Prostate gland (tissue), 2 donors: ENCODE measurements around the gene ZNF799. TPM values are rescaled to one million over a fixed set of nuclear protein-coding genes. Genes with fewer than 3 reads are reported as not detected.
A peak's percentile ranks its signal among the peaks of the same experiment; 100 is the strongest.
"Not testable (repeated sequence)": the region's sequence is repeated elsewhere in the genome, so short reads cannot be mapped to it uniquely, and the experiment has no call there.

Source experiments
- DNase-seq: peaks from one replicate; pipeline ENCODE4 v3.0.0-alpha.2; 2019; ENCODE audit warnings: low spot score
- H3K27ac ChIP-seq, 2 donors: fragments of 200-600 bp; sonication (generic); 2 replicates each; pipeline ENCODE4 v1.5.1; 2017 to 2019
- H3K27me3 ChIP-seq: fragments of 200-600 bp; sonication (generic); replicated peaks from 2 replicates; pipeline ENCODE4 v1.5.1; 2019; ENCODE audit not compliant: insufficient read depth
- H3K36me3 ChIP-seq, 2 donors: fragments of 200-600 bp; sonication (generic); 1 replicate in 1 of 2; 2 replicates in 1 of 2; pipeline versions ENCODE4 v1.5.1 to v1.8.1; 2017 to 2019
- H3K4me1 ChIP-seq: fragments of 200-600 bp; sonication (generic); replicated peaks from 2 replicates; pipeline ENCODE4 v1.5.1; 2019
- H3K4me3 ChIP-seq, 2 donors: fragments of 200-600 bp; sonication (generic); 2 replicates each; pipeline ENCODE4 v1.5.1; 2017 to 2019
- H3K9me3 ChIP-seq: fragments of 200-600 bp; sonication (generic); 2 replicates; pipeline ENCODE4 v1.5.1; 2017
- CTCF ChIP-seq, 4 experiments: fragments of 200-600 bp in 2 of 4; fragments of 450-650 bp in 2 of 4; sonication (generic) in 2 of 4; IDR thresholded peaks; 1 replicate in 3 of 4; 2 replicates in 1 of 4; pipeline ENCODE4 v1.5.1; 2016 to 2019; ENCODE audit warnings: antibody characterized with exemption in 4 of 4, mild to moderate bottlenecking in 2 of 4, moderate library complexity in 2 of 4
- POLR2A ChIP-seq: fragments of 450-650 bp; IDR thresholded peaks from one replicate; pipeline ENCODE4 v1.6.1; 2016; ENCODE audit warnings: antibody characterized with exemption, mild to moderate bottlenecking
- POLR2AphosphoS5 ChIP-seq: sonication (generic); formaldehyde crosslinking; IDR thresholded peaks from one replicate; pipeline ENCODE4 v1.6.1; 2017; ENCODE audit warnings: antibody characterized with exemption
- WGBS: methylation state at CpG from one replicate; pipeline ENCODE4 v1.1.5; 2018; 5-methylcytosine and 5-hydroxymethylcytosine counted together
- intact Hi-C: fragments of 100-400 bp; cut with DNase I; formaldehyde crosslinking; loops from one replicate; pipeline ENCODE4 v1.14.2; 2022
- total RNA-seq, 2 donors: library from RNA; depleted of rRNA; stranded (reverse); fragments of >200 nt; gene quantifications; one replicate each; pipeline ENCODE4 v1.1.0, GENCODE V29; 2016

Gene ZNF799
- total RNA-seq, 2 donors from 2014 or later = 4.5 to 5.7 TPM

- intact Hi-C loops = no loop called here
- TF ChIP-seq POLR2AphosphoS5 = no peak
- no peak for TF ChIP-seq CTCF (IDR thresholded peaks at IDR 0.05)
- TF ChIP-seq POLR2A = no peak
- no peak overlapping the region for H3K27ac ChIP-seq
- no peak overlapping the region for H3K4me3 ChIP-seq
- no peaks in the 10 kb centered on the region for H3K9me3 ChIP-seq
- no peaks in the 10 kb centered on the region for H3K4me1 ChIP-seq
- no peaks in the 10 kb centered on the region for H3K27me3 ChIP-seq
- no peak for DNase-seq
- H3K36me3 ChIP-seq = peaks cover under 1 to 5% of the 10 kb centered on the region in 2 donors
- 96% methylated on average over 4 of the region's 4 CpGs for WGBS
Observed at GRCh38 chr19:12425888-12426274, 24.8 kb upstream of the ZNF799 start.

GRCh38 chr19:12425236-12425887 lies 24.3 kb upstream of the ZNF799 start:
- no peak for DNase-seq
- 94% methylated on average over 2 of the region's 2 CpGs for WGBS

GRCh38 chr19:12417273-12417672 lies 16.2 kb upstream of the ZNF799 start:
- WGBS = 81% methylated on average over 5 of the region's 5 CpGs
- H3K27me3 ChIP-seq, H3K4me3 ChIP-seq, H3K36me3 ChIP-seq, H3K27ac ChIP-seq, H3K4me1 ChIP-seq, H3K9me3 ChIP-seq, DNase-seq, intact Hi-C loops: not testable (repeated sequence)

More at GRCh38 chr19:12425236-12425887, 24.3 kb upstream of the ZNF799 start:
- Histone ChIP-seq H3K36me3 (no peaks in the 10 kb centered on the region), H3K27ac (no peak overlapping the region), H3K9me3 (no peaks in the 10 kb centered on the region), H3K27me3 (no peaks in the 10 kb centered on the region), H3K4me1 (no peaks in the 10 kb centered on the region), H3K4me3 (no peak overlapping the region)
- intact Hi-C loops = no loop called here
- TF ChIP-seq CTCF (IDR thresholded peaks at IDR 0.05) (no peak), POLR2A (no peak), POLR2AphosphoS5 (no peak)

GRCh38 chr19:12411893-12412292 lies 10.8 kb upstream of the ZNF799 start:
- no peaks in the 10 kb centered on the region for H3K9me3 ChIP-seq
- H3K4me3 ChIP-seq = no peak overlapping the region
- no peak for TF ChIP-seq POLR2A
- no peak for TF ChIP-seq POLR2AphosphoS5
- no peak for TF ChIP-seq CTCF (IDR thresholded peaks at IDR 0.05)
- no peaks in the 10 kb centered on the region for H3K4me1 ChIP-seq
- WGBS = 88% methylated on average over 2 of the region's 2 CpGs
- H3K27ac ChIP-seq = no peak overlapping the region
- intact Hi-C loops = no loop called here
- no peaks in the 10 kb centered on the region for H3K36me3 ChIP-seq
- H3K27me3 ChIP-seq = no peaks in the 10 kb centered on the region
- DNase-seq = no peak

- H3K4me1 ChIP-seq, H3K9me3 ChIP-seq, H3K36me3 ChIP-seq, intact Hi-C loops, H3K27me3 ChIP-seq: not testable (repeated sequence)
- WGBS = 3% methylated on average over 19 of the region's 23 CpGs
- peak overlapping the region; percentile 85 to 90 for H3K27ac ChIP-seq
- peak; percentile 13 for DNase-seq
- H3K4me3 ChIP-seq = peak overlapping the region; percentile 65 to 78
Observed at GRCh38 chr19:12399901-12400632, 1.0 kb downstream of the ZNF799 start.

- DNase-seq, H3K36me3 ChIP-seq, H3K27me3 ChIP-seq, H3K4me1 ChIP-seq, H3K27ac ChIP-seq, H3K9me3 ChIP-seq, intact Hi-C loops, H3K4me3 ChIP-seq: not testable (repeated sequence)
- WGBS = 99% methylated on average over 6 of the region's 6 CpGs
Observed at GRCh38 chr19:12391148-12391547, 9.9 kb downstream of the ZNF799 start.

GRCh38 chr19:12386365-12386764 lies 14.7 kb downstream of the ZNF799 start:
- H3K36me3 ChIP-seq, H3K27me3 ChIP-seq, intact Hi-C loops, H3K9me3 ChIP-seq, H3K4me3 ChIP-seq, DNase-seq, H3K4me1 ChIP-seq, H3K27ac ChIP-seq: not testable (repeated sequence)
- WGBS = 89% methylated on average over 2 of the region's 2 CpGs
